ENCODE data around the gene CCN2.

Gene CCN2

GRCh38 chr6:131979515-131980337, 28.6 kb upstream of the CCN2 start:
- Histone ChIP-seq H3K9me3 (ENCODE audit: insufficient read depth, low read depth, low read length) (no peaks in the 10 kb centered on the region), H4K8ac (ENCODE audit: low read depth, low read length) (no peak overlapping the region), H2AK5ac (ENCODE audit: low read length) (no peak overlapping the region), H3K27ac (ENCODE audit: low read depth, low read length) (no peak overlapping the region), H3K36me3 (ENCODE audit: control insufficient read depth in 1 of 2, insufficient read depth in 2 of 2, low read length in 2 of 2) (no peaks in the 10 kb centered on the region), H3K23ac (ENCODE audit: low read length) (no peak overlapping the region), H3K4ac (ENCODE audit: low read depth, low read length) (no peak overlapping the region), H2BK120ac (ENCODE audit: insufficient read depth, low read length, poor library complexity) (no peak overlapping the region), H4K12ac (ENCODE audit: low read depth, low read length) (no peak overlapping the region), H3K14ac (ENCODE audit: low read length) (no peak overlapping the region), H2BK5ac (ENCODE audit: low read depth, low read length, poor library complexity) (no peak overlapping the region), H3K79me1 (ENCODE audit: low read length) (no peaks in the 10 kb centered on the region), H2BK12ac (ENCODE audit: low read length) (no peak overlapping the region), H3K27me3 (ENCODE audit: insufficient read depth, low read length) (no peaks in the 10 kb centered on the region), H3K4me3 (ENCODE audit: low read depth, low read length) (no peak overlapping the region), H2AFZ (ENCODE audit: insufficient read depth, low read length, poor library complexity) (no peak overlapping the region), H3K9ac (ENCODE audit: low read length) (no peak overlapping the region), H3K79me2 (ENCODE audit: control insufficient read depth, insufficient read depth, low read length, poor library complexity) (no peaks in the 10 kb centered on the region), H3K18ac (ENCODE audit: low read length) (no peak overlapping the region), H4K91ac (ENCODE audit: low read depth, low read length) (no peak overlapping the region), H3K4me2 (ENCODE audit: low read length) (no peak overlapping the region), H3K4me1 (ENCODE audit: control insufficient read depth in 1 of 2, insufficient read depth in 2 of 2, low read length in 2 of 2) (no peaks in the 10 kb centered on the region)
- no peak for DNase-seq
- WGBS (ENCODE audit: extremely low coverage, insufficient coverage, insufficient read length), result no CpG with 5 or more reads among the region's 5 CpGs

GRCh38 chr6:131978522-131978921, 27.4 kb upstream of the CCN2 start:
- Histone ChIP-seq H2AFZ (ENCODE audit: insufficient read depth, low read length, poor library complexity) (no peak overlapping the region), H4K12ac (ENCODE audit: low read depth, low read length) (no peak overlapping the region), H3K9me3 (ENCODE audit: insufficient read depth, low read depth, low read length) (no peaks in the 10 kb centered on the region), H3K36me3 (ENCODE audit: control insufficient read depth in 1 of 2, insufficient read depth in 2 of 2, low read length in 2 of 2) (no peaks in the 10 kb centered on the region), H2BK5ac (ENCODE audit: low read depth, low read length, poor library complexity) (no peak overlapping the region), H4K8ac (ENCODE audit: low read depth, low read length) (no peak overlapping the region), H3K4me1 (ENCODE audit: control insufficient read depth in 1 of 2, insufficient read depth in 2 of 2, low read length in 2 of 2) (no peaks in the 10 kb centered on the region), H3K18ac (ENCODE audit: low read length) (no peak overlapping the region), H3K4me3 (ENCODE audit: low read depth, low read length) (no peak overlapping the region), H3K4ac (ENCODE audit: low read depth, low read length) (no peak overlapping the region), H3K23ac (ENCODE audit: low read length) (no peak overlapping the region), H3K79me1 (ENCODE audit: low read length) (no peaks in the 10 kb centered on the region), H3K27me3 (ENCODE audit: insufficient read depth, low read length) (no peaks in the 10 kb centered on the region), H3K4me2 (ENCODE audit: low read length) (no peak overlapping the region), H3K79me2 (ENCODE audit: control insufficient read depth, insufficient read depth, low read length, poor library complexity) (no peaks in the 10 kb centered on the region), H3K9ac (ENCODE audit: low read length) (no peak overlapping the region), H4K91ac (ENCODE audit: low read depth, low read length) (no peak overlapping the region), H2AK5ac (ENCODE audit: low read length) (no peak overlapping the region), H2BK12ac (ENCODE audit: low read length) (no peak overlapping the region), H3K14ac (ENCODE audit: low read length) (no peak overlapping the region), H2BK120ac (ENCODE audit: insufficient read depth, low read length, poor library complexity) (no peak overlapping the region), H3K27ac (ENCODE audit: low read depth, low read length) (no peak overlapping the region)
- no peak for DNase-seq
- WGBS (ENCODE audit: extremely low coverage, insufficient coverage, insufficient read length), result no CpG with 5 or more reads among the region's 3 CpGs

GRCh38 chr6:131976545-131977061, 25.4 kb upstream of the CCN2 start:
- Histone ChIP-seq H3K79me2 (ENCODE audit: control insufficient read depth, insufficient read depth, low read length, poor library complexity) (no peaks in the 10 kb centered on the region), H2BK12ac (ENCODE audit: low read length) (no peak overlapping the region), H3K27ac (ENCODE audit: low read depth, low read length) (no peak overlapping the region), H4K12ac (ENCODE audit: low read depth, low read length) (no peak overlapping the region), H4K91ac (ENCODE audit: low read depth, low read length) (no peak overlapping the region), H2AK5ac (ENCODE audit: low read length) (no peak overlapping the region), H3K9ac (ENCODE audit: low read length) (no peak overlapping the region), H3K4me3 (ENCODE audit: low read depth, low read length) (no peak overlapping the region), H2BK5ac (ENCODE audit: low read depth, low read length, poor library complexity) (no peak overlapping the region), H3K4me1 (ENCODE audit: control insufficient read depth in 1 of 2, insufficient read depth in 2 of 2, low read length in 2 of 2) (no peaks in the 10 kb centered on the region), H3K4me2 (ENCODE audit: low read length) (no peak overlapping the region), H3K18ac (ENCODE audit: low read length) (no peak overlapping the region), H4K8ac (ENCODE audit: low read depth, low read length) (no peak overlapping the region), H3K36me3 (ENCODE audit: control insufficient read depth in 1 of 2, insufficient read depth in 2 of 2, low read length in 2 of 2) (no peaks in the 10 kb centered on the region), H2AFZ (ENCODE audit: insufficient read depth, low read length, poor library complexity) (no peak overlapping the region), H3K14ac (ENCODE audit: low read length) (no peak overlapping the region), H2BK120ac (ENCODE audit: insufficient read depth, low read length, poor library complexity) (no peak overlapping the region), H3K4ac (ENCODE audit: low read depth, low read length) (no peak overlapping the region), H3K27me3 (ENCODE audit: insufficient read depth, low read length) (no peaks in the 10 kb centered on the region), H3K23ac (ENCODE audit: low read length) (no peak overlapping the region), H3K79me1 (ENCODE audit: low read length) (no peaks in the 10 kb centered on the region), H3K9me3 (ENCODE audit: insufficient read depth, low read depth, low read length) (no peaks in the 10 kb centered on the region)
- WGBS (ENCODE audit: extremely low coverage, insufficient coverage, insufficient read length), result no CpG with 5 or more reads among the region's 6 CpGs
- DNase-seq, result peak; percentile 96 to 98

GRCh38 chr6:131972741-131973140, 21.6 kb upstream of the CCN2 start:
- Histone ChIP-seq H3K14ac (ENCODE audit: low read length) (no peak overlapping the region), H3K4me3 (ENCODE audit: low read depth, low read length) (no peak overlapping the region), H2BK120ac (ENCODE audit: insufficient read depth, low read length, poor library complexity) (no peak overlapping the region), H2BK5ac (ENCODE audit: low read depth, low read length, poor library complexity) (no peak overlapping the region), H3K27ac (ENCODE audit: low read depth, low read length) (no peak overlapping the region), H3K9ac (ENCODE audit: low read length) (no peak overlapping the region), H4K91ac (ENCODE audit: low read depth, low read length) (no peak overlapping the region), H4K8ac (ENCODE audit: low read depth, low read length) (no peak overlapping the region), H4K12ac (ENCODE audit: low read depth, low read length) (no peak overlapping the region), H2AK5ac (ENCODE audit: low read length) (no peak overlapping the region), H3K36me3 (ENCODE audit: control insufficient read depth in 1 of 2, insufficient read depth in 2 of 2, low read length in 2 of 2) (no peaks in the 10 kb centered on the region), H2AFZ (ENCODE audit: insufficient read depth, low read length, poor library complexity) (no peak overlapping the region), H3K23ac (ENCODE audit: low read length) (no peak overlapping the region), H3K79me1 (ENCODE audit: low read length) (no peaks in the 10 kb centered on the region), H3K79me2 (ENCODE audit: control insufficient read depth, insufficient read depth, low read length, poor library complexity) (no peaks in the 10 kb centered on the region), H3K4me1 (ENCODE audit: control insufficient read depth in 1 of 2, insufficient read depth in 2 of 2, low read length in 2 of 2) (no peaks in the 10 kb centered on the region), H3K4me2 (ENCODE audit: low read length) (no peak overlapping the region), H3K27me3 (ENCODE audit: insufficient read depth, low read length) (no peaks in the 10 kb centered on the region), H3K4ac (ENCODE audit: low read depth, low read length) (no peak overlapping the region), H2BK12ac (ENCODE audit: low read length) (no peak overlapping the region), H3K18ac (ENCODE audit: low read length) (no peak overlapping the region), H3K9me3 (ENCODE audit: insufficient read depth, low read depth, low read length) (no peaks in the 10 kb centered on the region)
- DNase-seq, result no peak
- WGBS (ENCODE audit: extremely low coverage, insufficient coverage, insufficient read length), result no CpG with 5 or more reads among the region's 2 CpGs

Data from trophoblast cell (in vitro differentiated cells and primary cell).